ENCODE results near the gene ZNF688. TPM values are rescaled to one million over a fixed set of nuclear protein-coding genes. Genes with fewer than 3 reads are reported as not detected.
A peak's percentile ranks its signal among the peaks of the same experiment; 100 is the strongest.

The ZNF688 gene
- total RNA-seq, 4 donors from 2014 or later, result 5.4 to 15.3 (median 10.2) TPM

- TF ChIP-seq, protein P1, sequence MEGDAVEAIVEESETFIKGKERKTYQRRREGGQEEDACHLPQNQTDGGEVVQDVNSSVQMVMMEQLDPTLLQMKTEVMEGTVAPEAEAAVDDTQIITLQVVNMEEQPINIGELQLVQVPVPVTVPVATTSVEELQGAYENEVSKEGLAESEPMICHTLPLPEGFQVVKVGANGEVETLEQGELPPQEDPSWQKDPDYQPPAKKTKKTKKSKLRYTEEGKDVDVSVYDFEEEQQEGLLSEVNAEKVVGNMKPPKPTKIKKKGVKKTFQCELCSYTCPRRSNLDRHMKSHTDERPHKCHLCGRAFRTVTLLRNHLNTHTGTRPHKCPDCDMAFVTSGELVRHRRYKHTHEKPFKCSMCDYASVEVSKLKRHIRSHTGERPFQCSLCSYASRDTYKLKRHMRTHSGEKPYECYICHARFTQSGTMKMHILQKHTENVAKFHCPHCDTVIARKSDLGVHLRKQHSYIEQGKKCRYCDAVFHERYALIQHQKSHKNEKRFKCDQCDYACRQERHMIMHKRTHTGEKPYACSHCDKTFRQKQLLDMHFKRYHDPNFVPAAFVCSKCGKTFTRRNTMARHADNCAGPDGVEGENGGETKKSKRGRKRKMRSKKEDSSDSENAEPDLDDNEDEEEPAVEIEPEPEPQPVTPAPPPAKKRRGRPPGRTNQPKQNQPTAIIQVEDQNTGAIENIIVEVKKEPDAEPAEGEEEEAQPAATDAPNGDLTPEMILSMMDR (IDR thresholded peaks at IDR 0.05), result no peak
- TF ChIP-seq POLR2A (IDR thresholded peaks at IDR 0.05), result no peak
- WGBS, 2 donors, result 55 to 59% methylated on average over 9 to 14 of the region's 14 CpGs
- peak overlapping the region; percentile 63 to 83 (median 68) for H3K27ac ChIP-seq
Measured at GRCh38 chr16:30567160-30567990, 4.1 kb downstream of the ZNF688 start.

DNA sequence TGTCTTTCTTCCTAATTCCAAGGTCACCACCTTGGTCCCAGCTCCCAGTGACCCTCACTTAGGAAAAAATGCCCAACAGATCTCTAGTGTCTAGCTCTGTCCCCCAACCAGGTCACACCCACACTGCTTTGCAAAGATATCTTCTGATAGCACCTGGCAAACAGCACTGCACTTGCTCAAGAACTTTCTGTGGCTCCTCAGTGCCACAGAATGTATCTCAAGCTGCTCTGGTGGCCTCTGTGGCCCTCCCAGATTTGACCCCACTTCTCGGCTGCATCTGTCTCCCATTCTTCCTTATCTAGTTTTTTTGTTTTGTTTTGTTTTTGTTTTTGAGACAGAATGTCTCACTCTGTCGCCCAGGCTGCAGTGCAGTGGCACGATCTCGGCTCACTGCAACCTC lies 5.0 kb downstream of the ZNF688 start:
- H3K27ac ChIP-seq, result no peak overlapping the region
- no peaks in the 10 kb centered on the region for H3K27me3 ChIP-seq
- 77 to 85% methylated on average over 4 of the region's 4 CpGs for WGBS, 2 donors
- TF ChIP-seq, protein P1 (IDR thresholded peaks at IDR 0.05), result no peak
- TF ChIP-seq POLR2A (IDR thresholded peaks at IDR 0.05), result no peak
- no peaks in the 10 kb centered on the region for H3K9me3 ChIP-seq
- intact Hi-C loops (cut with DNase I), result no loop called here
- no peak overlapping the region for H3K4me3 ChIP-seq
- peaks cover 18 to 48% (median 28%) of the 10 kb centered on the region in 3 donors for H3K4me1 ChIP-seq
- H3K36me3 ChIP-seq, result peaks cover 0 to 6% (median 0%) of the 10 kb centered on the region in 3 donors
- no peak for DNase-seq

More at GRCh38 chr16:30567160-30567990, 4.1 kb downstream of the ZNF688 start:
- intact Hi-C loops (cut with DNase I), result no loop called here
- no peak for DNase-seq
- Histone ChIP-seq H3K36me3 (peaks cover 0 to 6% (median 0%) of the 10 kb centered on the region in 3 donors), H3K4me1 (peaks cover 21 to 47% (median 32%) of the 10 kb centered on the region in 3 donors), H3K27me3 (no peaks in the 10 kb centered on the region), H3K4me3 (no peak overlapping the region), H3K9me3 (no peaks in the 10 kb centered on the region)

DNA sequence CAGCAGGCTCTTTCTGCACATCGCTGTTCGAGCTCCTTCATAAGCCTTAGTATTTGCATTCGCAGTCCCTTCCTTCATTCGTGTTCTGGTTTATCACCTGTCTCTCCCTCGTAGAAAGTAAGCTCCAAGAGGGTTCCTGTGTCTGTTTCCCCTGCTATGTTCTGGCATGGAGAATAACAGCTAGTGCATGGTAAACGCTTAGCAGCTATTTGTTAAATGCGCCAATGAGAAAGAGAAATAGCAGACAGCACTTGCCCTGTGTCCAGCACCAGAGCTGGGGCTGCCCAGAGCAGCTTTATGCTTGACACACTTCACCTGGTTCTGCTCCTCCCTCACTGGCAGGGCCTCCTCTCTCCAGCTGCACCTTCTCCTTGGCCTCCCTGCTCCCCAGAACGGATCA lies 5.5 kb downstream of the ZNF688 start:
- peaks cover 15 to 50% (median 30%) of the 10 kb centered on the region in 3 donors for H3K4me1 ChIP-seq
- H3K9me3 ChIP-seq, result no peaks in the 10 kb centered on the region
- intact Hi-C loops (cut with DNase I), result no loop called here
- no peak overlapping the region for H3K27ac ChIP-seq
- 57 to 73% methylated on average over 8 of the region's 8 CpGs for WGBS, 2 donors
- H3K27me3 ChIP-seq, result no peaks in the 10 kb centered on the region
- no peak for TF ChIP-seq POLR2A (IDR thresholded peaks at IDR 0.05)
- TF ChIP-seq, protein P1 (IDR thresholded peaks at IDR 0.05), result no peak
- H3K4me3 ChIP-seq, result no peak overlapping the region
- peaks cover 0 to 6% (median 0%) of the 10 kb centered on the region in 3 donors for H3K36me3 ChIP-seq
- DNase-seq, result no peak

DNA sequence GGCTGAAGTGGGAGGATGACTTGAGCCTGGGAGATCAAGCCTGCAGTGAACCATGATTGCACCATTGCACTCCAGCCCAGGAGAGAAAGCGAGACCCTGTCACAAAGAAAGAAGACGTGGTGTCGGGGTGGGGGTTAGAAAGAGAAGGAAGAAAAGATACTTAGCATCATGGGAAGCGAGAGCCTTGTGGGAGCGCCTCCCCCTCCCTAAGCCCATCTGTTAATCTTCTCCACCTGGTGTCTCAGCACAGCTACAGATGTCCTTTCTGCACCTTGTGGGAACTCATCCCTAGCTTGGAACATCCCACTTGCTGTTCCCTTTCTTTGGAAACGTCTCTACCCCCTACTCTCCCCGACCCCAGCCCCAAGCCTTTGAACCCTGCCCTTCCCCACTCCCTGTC lies 6.0 kb downstream of the ZNF688 start:
- H3K4me3 ChIP-seq, result no peak overlapping the region
- no peak overlapping the region for H3K27ac ChIP-seq
- peaks cover 10 to 48% (median 29%) of the 10 kb centered on the region in 3 donors for H3K4me1 ChIP-seq
- no peak for DNase-seq
- H3K36me3 ChIP-seq, result peaks cover 0 to 6% (median 0%) of the 10 kb centered on the region in 3 donors
- intact Hi-C loops (cut with DNase I), result no loop called here
- no peaks in the 10 kb centered on the region for H3K27me3 ChIP-seq
- WGBS, 2 donors, result 64 to 76% methylated on average over 6 to 7 of the region's 7 CpGs
- no peaks in the 10 kb centered on the region for H3K9me3 ChIP-seq
- no peak for TF ChIP-seq POLR2A (IDR thresholded peaks at IDR 0.05)
- TF ChIP-seq, protein P1 (IDR thresholded peaks at IDR 0.05), result no peak

GRCh38 chr16:30562021-30562420 lies 9.5 kb downstream of the ZNF688 start:
- 91 to 95% methylated on average over 10 to 14 of the region's 14 CpGs for WGBS, 2 donors
- Histone ChIP-seq H3K4me1 (peaks cover 9 to 30% (median 12%) of the 10 kb centered on the region in 3 donors), H3K36me3 (no peaks in the 10 kb centered on the region), H3K4me3 (peak overlapping the region in 3 of 4 donors; percentile 45 to 61 (median 53)), H3K27me3 (no peaks in the 10 kb centered on the region), H3K9me3 (no peaks in the 10 kb centered on the region), H3K27ac (peak overlapping the region in 3 of 4 donors; percentile 34 to 75 (median 67))
- no peak for TF ChIP-seq POLR2A (IDR thresholded peaks at IDR 0.05)
- TF ChIP-seq, protein P1 (IDR thresholded peaks at IDR 0.05), result no peak
- intact Hi-C loops (cut with DNase I), result no loop called here
- DNase-seq, result no peak
